Stimulated activated naive CD8-positive, alpha-beta T cell treated with anti-CD3 and anti-CD28 coated beads, Interleukin-15, amount 100 ng/mL, for 72 hours (primary cell): Measurements from ENCODE around the gene SEZ6.

Experiments used
- ATAC-seq: fragments of 150-1000 bp; cut with Tn5 transposase; 2 replicates; pipeline ENCODE4 v1.10.0; 2021; ENCODE audit warnings: mild to moderate bottlenecking, moderate library complexity
- DNase-seq, 2 donors: peaks; one replicate each; pipeline ENCODE4 v3.0.0; 2021 to 2022
- H3K27ac Mint-ChIP-seq, 2 donors: one replicate each; pipeline ENCODE4 v1.8.0; 2022; ENCODE audit warnings: mild to moderate bottlenecking in 2 of 2, mixed read lengths in 2 of 2, moderate library complexity in 2 of 2
- H3K27me3 Mint-ChIP-seq: one replicate; pipeline ENCODE4 v1.8.0; 2022; ENCODE audit warnings: mixed read lengths
- H3K4me1 Mint-ChIP-seq: one replicate; pipeline ENCODE4 v1.8.0; 2022; ENCODE audit warnings: mild to moderate bottlenecking, mixed read lengths
- H3K4me3 Mint-ChIP-seq, 2 donors: one replicate each; pipeline ENCODE4 v1.8.0; 2022; ENCODE audit warnings: mild to moderate bottlenecking in 2 of 2, mixed read lengths in 2 of 2, moderate library complexity in 1 of 2
- H3K9me3 Mint-ChIP-seq, 2 donors: one replicate each; pipeline ENCODE4 v1.8.0; 2022; ENCODE audit warnings: mixed read lengths in 2 of 2

SEZ6 gene

DNA sequence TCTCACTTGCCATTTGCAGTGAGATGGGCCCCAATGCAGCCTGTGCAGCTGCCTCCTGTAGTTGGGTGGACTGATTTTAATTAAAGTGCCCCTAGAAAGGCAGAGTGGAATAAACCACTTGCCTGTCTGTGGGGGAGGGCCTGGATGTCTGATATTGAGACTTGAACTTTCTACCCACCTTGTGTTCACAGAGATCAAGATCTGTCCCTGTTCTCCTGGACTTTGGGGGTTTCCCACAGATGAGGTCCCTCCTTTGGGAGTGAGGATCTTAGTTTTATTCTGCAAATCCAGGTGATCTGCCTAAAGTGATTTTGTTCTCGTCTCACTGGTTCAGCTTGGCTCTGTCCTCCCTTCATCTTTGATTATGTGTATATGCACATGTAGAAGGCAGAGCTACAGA, 95.3 kb downstream of the SEZ6 start:
- no peak for ATAC-seq
- peaks cover 0 to 6% of the 10 kb centered on the region in 2 donors for H3K9me3 Mint-ChIP-seq
- no peak for DNase-seq
- peak overlapping the region in 1 of 2 donors; percentile 73 for H3K27ac Mint-ChIP-seq
- peaks cover 9% of the 10 kb centered on the region for H3K4me1 Mint-ChIP-seq
- no peaks in the 10 kb centered on the region for H3K27me3 Mint-ChIP-seq
- no peak overlapping the region for H3K4me3 Mint-ChIP-seq

DNA sequence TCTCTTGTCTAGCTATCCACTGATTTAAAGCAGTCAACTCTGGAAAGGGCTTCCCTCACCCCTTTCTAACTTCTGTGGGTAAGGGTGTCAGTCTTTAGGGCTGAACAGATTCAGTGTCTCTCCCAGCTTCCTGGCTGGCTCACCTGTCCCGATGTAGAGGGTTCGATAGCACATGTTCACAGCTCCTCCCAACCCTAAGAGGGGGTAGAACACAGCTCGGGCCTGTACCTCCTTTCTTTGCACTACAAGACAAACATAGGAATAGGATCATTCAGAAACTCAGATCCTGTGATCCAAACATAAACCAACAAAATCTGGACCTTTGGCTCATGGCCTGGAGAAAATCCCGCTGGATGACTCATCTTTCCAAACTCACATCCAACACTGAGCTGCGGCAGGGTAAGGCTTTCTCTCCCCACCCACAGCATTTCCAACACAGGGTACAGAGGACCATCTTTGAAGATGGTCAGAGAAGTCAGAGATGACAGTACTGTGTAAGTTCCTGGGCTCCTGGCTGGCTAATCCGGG, 97.1 kb downstream of the SEZ6 start:
- H3K9me3 Mint-ChIP-seq, result no peaks in the 10 kb centered on the region
- no peak for DNase-seq
- peaks cover 9% of the 10 kb centered on the region for H3K4me1 Mint-ChIP-seq
- no peak for ATAC-seq
- H3K4me3 Mint-ChIP-seq, result no peak overlapping the region
- H3K27ac Mint-ChIP-seq, result peak overlapping the region in 1 of 2 donors; percentile 74
- no peaks in the 10 kb centered on the region for H3K27me3 Mint-ChIP-seq

DNA sequence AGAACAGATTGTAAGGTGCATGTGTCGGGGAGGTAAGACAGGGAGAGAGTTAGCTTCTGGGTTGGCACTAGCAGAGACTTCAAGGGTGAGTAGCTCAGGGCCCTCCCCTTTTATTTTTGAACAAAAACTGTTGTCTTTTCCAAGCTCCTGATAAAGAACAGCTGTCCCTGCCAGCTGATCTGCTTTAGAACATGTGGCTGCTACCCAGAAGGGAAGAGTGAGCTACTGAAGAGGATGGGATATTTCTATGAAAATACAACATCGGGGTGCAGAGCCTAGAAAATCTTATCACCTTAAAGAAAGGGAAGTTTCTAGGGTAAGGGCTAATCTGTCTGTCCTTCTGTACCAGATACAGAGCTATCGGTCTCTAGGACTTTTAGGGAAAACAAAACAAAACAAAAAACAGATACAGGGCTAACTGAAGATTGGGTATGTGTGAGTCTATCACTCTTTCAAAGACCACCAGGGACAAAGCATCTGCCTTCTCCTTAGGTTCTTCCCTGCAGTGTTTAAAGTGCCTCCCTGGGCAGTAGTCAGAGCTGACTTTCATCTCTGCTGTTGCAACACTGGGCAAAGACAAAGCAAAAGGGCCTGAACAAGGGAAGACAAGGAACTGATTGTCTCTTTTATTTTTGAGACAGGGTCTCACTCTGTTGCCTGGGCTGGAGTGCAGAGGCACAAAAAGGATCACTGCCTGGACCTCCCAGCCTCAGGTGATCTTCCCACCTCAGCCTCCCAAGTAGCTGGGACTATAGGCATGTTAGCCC, 97.9 kb downstream of the SEZ6 start:
- H3K4me1 Mint-ChIP-seq, result peaks cover 14% of the 10 kb centered on the region
- H3K4me3 Mint-ChIP-seq, result no peak overlapping the region
- H3K9me3 Mint-ChIP-seq, result no peaks in the 10 kb centered on the region
- no peak for DNase-seq
- H3K27me3 Mint-ChIP-seq, result no peaks in the 10 kb centered on the region
- no peak overlapping the region for H3K27ac Mint-ChIP-seq
- ATAC-seq, result no peak

DNA sequence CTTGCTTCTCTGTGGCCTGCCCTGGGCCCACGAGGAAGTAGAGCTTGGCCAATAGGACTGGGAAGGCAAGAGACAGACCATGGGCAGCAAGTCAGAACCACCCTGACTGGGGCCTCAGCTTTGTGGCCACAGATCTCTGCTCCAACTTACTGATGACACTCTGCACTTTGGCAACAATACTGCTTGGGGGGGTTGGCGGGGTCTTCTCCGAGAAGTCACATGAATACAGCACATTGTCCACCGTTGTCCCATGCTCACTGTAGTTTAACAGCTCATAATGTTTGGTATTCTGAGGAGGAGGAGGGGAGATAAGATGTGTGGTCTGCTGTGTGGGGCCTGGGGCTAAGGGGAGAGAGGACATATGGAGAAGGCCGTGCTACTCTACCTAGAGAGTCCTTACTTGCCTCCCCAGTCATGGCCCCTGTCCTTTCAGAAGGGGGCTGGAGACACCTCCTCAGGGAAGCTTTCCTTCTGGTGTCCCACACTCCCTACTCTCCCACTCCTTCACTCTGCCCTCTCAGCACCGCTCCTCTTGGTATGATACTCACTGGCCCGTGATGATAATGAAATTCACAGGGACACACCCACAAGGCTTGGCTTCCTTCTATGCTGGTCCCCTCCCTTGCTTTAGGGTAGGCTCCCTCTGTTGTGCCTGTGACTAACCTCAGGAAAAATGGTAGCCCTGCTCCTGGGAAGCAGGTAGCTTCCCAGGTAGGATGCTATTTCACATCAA, 99.0 kb downstream of the SEZ6 start:
- DNase-seq (no peak), ATAC-seq (no peak)
- Mint-ChIP-seq H3K9me3 (no peaks in the 10 kb centered on the region), H3K27me3 (no peaks in the 10 kb centered on the region), H3K27ac (no peak overlapping the region), H3K4me3 (no peak overlapping the region), H3K4me1 (peaks cover 19% of the 10 kb centered on the region)

DNA sequence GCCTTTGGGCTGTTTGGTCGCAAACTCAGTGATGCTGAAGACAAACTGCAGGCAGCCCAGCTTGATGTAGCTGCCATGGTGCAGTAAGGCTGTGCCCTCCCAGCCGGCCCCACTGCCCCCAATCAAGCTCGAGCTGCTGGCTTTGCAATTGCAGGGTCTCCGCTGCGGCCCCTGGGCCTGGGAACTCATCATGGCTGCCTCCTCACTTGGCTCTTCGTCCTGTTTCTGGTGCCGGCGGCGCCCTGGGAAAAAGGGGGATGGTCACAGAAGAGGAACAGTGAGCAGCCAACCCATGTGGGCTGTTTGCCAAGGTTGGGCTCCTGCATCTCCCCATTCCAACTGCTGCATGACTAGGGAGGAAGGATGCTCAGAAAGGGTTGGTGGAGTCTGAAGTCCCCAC, 99.6 kb downstream of the SEZ6 start:
- no peaks in the 10 kb centered on the region for H3K9me3 Mint-ChIP-seq
- no peaks in the 10 kb centered on the region for H3K27me3 Mint-ChIP-seq
- no peak overlapping the region for H3K4me3 Mint-ChIP-seq
- H3K27ac Mint-ChIP-seq, result no peak overlapping the region
- ATAC-seq (no peak), DNase-seq (no peak)
- peaks cover 25% of the 10 kb centered on the region for H3K4me1 Mint-ChIP-seq
